Measurements from ENCODE around the gene MIDN. TPM values are rescaled to one million over a fixed set of nuclear protein-coding genes. Genes with fewer than 3 reads are reported as not detected.

Gene MIDN
- total RNA-seq, 6 donors from 2014 or later, result 33.5 to 176 (median 75.9) TPM

DNA sequence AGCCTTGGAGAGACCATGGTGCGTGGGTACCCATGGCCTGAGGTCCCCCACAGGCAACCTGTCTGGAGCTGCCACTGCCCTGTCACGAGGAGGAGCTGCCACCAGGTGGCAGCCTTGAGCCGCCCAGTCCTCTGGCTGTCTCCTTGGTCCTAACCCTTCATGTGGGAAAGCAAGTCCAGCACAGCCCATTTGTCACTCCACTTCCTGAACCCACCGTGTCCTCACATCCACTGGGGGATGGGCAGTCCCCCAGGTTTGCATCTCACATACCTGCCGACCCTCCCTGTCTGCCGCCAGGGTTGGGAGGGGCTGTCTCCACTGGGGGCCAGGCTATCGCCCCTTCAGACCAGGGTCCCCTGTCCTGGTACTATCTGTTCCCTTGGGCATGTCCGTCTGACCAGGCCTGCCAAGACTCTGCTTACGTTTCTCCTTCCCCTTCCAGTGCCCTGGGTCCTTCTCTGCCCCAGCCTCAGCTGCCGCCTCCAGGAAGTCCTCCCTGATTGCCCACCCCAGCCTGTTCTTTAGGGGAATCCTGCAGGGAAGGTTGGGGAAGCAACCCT is 31.5 kb downstream of the MIDN start:
- peaks cover 5 to 20% (median 13%) of the 10 kb centered on the region in 4 donors for H3K36me3 ChIP-seq
- peak; percentile 61 for ATAC-seq (ENCODE audit: low FRiP score in 2 of 2)
- no peaks in the 10 kb centered on the region for H3K9me3 ChIP-seq
- TF ChIP-seq EP300 (IDR thresholded peaks at IDR 0.05) (no peak), POLR2A (IDR thresholded peaks at IDR 0.05) (peak in 1 of 4 donors; percentile 12), POLR2AphosphoS5 (IDR thresholded peaks at IDR 0.05) (no peak)
- TF ChIP-seq, protein P1, sequence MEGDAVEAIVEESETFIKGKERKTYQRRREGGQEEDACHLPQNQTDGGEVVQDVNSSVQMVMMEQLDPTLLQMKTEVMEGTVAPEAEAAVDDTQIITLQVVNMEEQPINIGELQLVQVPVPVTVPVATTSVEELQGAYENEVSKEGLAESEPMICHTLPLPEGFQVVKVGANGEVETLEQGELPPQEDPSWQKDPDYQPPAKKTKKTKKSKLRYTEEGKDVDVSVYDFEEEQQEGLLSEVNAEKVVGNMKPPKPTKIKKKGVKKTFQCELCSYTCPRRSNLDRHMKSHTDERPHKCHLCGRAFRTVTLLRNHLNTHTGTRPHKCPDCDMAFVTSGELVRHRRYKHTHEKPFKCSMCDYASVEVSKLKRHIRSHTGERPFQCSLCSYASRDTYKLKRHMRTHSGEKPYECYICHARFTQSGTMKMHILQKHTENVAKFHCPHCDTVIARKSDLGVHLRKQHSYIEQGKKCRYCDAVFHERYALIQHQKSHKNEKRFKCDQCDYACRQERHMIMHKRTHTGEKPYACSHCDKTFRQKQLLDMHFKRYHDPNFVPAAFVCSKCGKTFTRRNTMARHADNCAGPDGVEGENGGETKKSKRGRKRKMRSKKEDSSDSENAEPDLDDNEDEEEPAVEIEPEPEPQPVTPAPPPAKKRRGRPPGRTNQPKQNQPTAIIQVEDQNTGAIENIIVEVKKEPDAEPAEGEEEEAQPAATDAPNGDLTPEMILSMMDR (IDR thresholded peaks at IDR 0.05), result peak; percentile 89 to 94 (median 90)
- peak; percentile 83 to 94 for DNase-seq
- H3K27me3 ChIP-seq, result peaks cover 0 to 18% (median 4%) of the 10 kb centered on the region in 4 donors
- H3K27ac ChIP-seq, result no peak overlapping the region
- H3K4me3 ChIP-seq, result no peak overlapping the region
- peaks cover 13 to 21% (median 14%) of the 10 kb centered on the region in 4 donors for H3K4me1 ChIP-seq
- 38 to 48% methylated on average over 7 to 9 of the region's 10 CpGs for WGBS, 2 donors

DNA sequence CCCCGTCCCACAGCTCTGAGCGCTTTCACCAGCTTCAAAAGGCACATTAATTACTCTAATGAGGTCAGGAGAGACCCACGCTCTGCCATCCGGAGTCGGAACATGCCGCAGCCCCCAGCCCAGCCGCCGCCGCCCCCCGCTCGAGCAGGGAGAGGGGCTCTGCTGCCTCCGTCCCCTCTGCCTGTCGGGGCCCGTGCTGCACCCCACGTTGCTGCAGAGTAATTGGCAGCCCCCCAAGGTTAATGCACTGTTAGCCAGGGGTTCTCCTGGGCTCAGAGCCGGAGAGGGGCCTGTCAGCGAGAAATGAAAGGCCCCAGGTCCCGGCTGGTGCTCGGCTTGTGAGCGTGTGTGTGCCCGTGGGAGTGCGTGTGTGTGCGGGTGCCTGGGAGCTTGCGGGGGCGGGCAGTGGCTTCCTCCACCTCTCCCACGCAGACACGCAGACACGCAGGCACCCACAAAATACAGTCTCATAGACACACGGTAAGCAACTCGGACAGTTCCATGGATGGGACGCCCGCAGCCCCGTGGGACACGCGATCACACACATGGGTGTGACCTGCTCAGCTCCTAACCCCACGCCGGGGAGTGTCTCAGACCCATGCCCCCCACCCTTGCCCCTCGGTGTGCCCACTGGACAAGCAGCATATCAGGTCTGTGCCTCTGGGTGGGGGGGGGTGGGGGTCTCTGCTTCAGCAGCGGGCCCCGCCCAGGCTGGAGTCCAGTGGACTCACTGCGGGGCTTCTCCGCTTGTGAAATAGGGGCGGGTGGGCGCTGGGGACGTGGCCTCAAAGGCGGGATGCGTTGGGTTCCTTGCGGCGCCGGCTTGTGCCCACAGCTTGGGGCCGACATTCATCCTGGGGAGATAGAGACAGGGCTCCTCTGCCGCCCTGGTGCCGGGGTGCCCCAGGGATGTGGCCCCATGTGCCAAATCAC is 32.5 kb downstream of the MIDN start:
- TF ChIP-seq, protein P1 (IDR thresholded peaks at IDR 0.05), result no peak
- no peak for TF ChIP-seq POLR2A (IDR thresholded peaks at IDR 0.05)
- no peak for TF ChIP-seq EP300 (IDR thresholded peaks at IDR 0.05)
- no peak for TF ChIP-seq POLR2AphosphoS5 (IDR thresholded peaks at IDR 0.05)
- H3K4me1 ChIP-seq, result peaks cover 10 to 19% (median 11%) of the 10 kb centered on the region in 4 donors
- H3K9me3 ChIP-seq, result no peaks in the 10 kb centered on the region
- no peak overlapping the region for H3K27ac ChIP-seq
- peaks cover 0 to 26% (median 12%) of the 10 kb centered on the region in 4 donors for H3K27me3 ChIP-seq
- WGBS, 2 donors, result 93 to 98% methylated on average over 10 to 45 of the region's 53 CpGs
- ATAC-seq (ENCODE audit: low FRiP score in 2 of 2) (no peak), DNase-seq (peak in 1 of 2 donors; percentile 87)
- H3K4me3 ChIP-seq, result no peak overlapping the region
- peaks cover 5 to 17% (median 9%) of the 10 kb centered on the region in 4 donors for H3K36me3 ChIP-seq

DNA sequence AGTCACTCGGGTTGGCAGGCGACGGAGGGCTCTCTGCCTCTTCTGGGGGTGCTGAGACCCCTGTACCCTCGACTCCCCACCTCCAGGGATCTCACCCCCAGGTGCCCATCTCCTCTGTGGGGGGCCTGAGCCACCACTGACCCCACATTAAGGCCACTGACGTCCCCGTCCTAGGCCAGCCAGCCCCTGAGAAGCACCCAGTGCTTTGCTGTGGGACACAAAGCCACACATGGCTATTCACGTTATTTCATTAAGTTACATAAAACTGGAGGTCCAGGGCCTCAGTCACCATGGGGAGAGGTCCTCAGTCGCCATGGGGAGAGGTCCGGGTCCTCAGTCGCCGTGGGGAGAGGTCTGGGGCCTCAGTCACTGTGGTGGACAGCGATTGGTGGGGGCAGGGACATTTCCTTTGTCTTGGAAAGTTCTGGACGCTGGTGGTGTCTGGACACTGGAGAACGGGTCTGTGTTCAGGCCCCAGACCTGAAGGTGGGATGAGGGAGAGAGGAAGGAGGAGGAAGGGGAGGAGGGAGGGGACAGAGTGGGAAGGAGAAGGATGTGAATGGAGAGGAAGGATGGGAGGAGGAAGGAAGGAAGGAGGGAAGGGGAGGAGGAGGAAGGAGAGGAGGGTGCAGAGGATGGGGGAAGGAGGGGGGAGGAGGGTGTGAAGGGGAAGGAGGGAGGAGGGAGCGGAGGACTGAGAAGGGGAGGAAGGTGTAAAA is 33.3 kb downstream of the MIDN start:
- H3K27ac ChIP-seq, result no peak overlapping the region
- H3K4me3 ChIP-seq, result no peak overlapping the region
- peaks cover 0 to 34% (median 14%) of the 10 kb centered on the region in 4 donors for H3K27me3 ChIP-seq
- peaks cover 2 to 19% (median 8%) of the 10 kb centered on the region in 4 donors for H3K4me1 ChIP-seq
- no peak for ATAC-seq (ENCODE audit: low FRiP score in 2 of 2)
- DNase-seq, result no peak
- H3K9me3 ChIP-seq, result no peaks in the 10 kb centered on the region
- 64 to 69% methylated on average over 12 to 14 of the region's 15 CpGs for WGBS, 2 donors
- peaks cover 5 to 17% (median 9%) of the 10 kb centered on the region in 4 donors for H3K36me3 ChIP-seq
- TF ChIP-seq POLR2A (IDR thresholded peaks at IDR 0.05) (no peak), POLR2AphosphoS5 (IDR thresholded peaks at IDR 0.05) (no peak), EP300 (IDR thresholded peaks at IDR 0.05) (no peak)
- TF ChIP-seq, protein P1 (IDR thresholded peaks at IDR 0.05), result no peak

DNA sequence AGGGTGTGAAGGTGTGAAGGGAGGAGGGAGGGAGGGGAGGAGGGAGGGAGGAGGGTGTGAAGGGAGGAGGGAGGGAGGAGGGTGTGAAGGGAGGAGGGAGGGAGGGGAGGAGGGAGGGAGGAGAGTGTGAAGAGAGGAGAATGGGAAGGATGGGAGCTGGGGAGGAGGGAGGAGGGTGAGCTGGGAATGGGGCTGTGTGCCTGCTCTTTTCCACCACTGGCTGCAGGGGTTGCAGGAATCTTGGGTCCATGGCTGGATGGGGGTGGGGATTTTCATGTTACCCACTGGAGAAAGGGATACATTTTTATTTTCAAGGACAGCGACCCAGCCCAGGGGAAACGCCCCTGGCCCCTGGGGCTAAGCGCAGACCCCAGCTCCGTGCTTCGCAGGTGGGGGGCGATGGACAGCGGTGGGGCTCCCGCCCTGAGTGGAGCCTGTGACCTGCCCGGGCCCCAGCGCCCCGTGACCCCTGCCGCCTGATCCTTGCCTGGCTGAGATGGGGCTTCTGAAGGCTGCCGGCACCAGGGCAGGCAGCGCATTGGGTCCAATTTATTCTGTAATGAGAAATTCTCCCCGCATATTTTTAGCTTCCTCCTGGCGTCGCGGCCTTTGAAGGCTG is 34.3 kb downstream of the MIDN start:
- Histone ChIP-seq H3K36me3 (peaks cover 5 to 14% (median 9%) of the 10 kb centered on the region in 4 donors), H3K4me3 (no peak overlapping the region), H3K9me3 (no peaks in the 10 kb centered on the region), H3K27ac (no peak overlapping the region), H3K27me3 (peaks cover 0 to 44% (median 19%) of the 10 kb centered on the region in 4 donors), H3K4me1 (peaks cover 3 to 22% (median 12%) of the 10 kb centered on the region in 4 donors)
- DNase-seq, result peak in 1 of 2 donors; percentile 68
- WGBS, 2 donors, result 77 to 80% methylated on average over 10 to 18 of the region's 18 CpGs
- ATAC-seq (ENCODE audit: low FRiP score in 2 of 2), result no peak
- no peak for TF ChIP-seq POLR2A (IDR thresholded peaks at IDR 0.05)
- TF ChIP-seq POLR2AphosphoS5 (IDR thresholded peaks at IDR 0.05), result no peak
- no peak for TF ChIP-seq EP300 (IDR thresholded peaks at IDR 0.05)
- TF ChIP-seq, protein P1 (IDR thresholded peaks at IDR 0.05), result no peak

Measured in upper lobe of left lung (tissue), 6 donors.